HUES48 (cell line): ENCODE measurements around the gene SLC38A7.
"Not testable (repeated sequence)": the region's sequence is repeated elsewhere in the genome, so short reads cannot be mapped to it uniquely, and the experiment has no call there.

Source experiments
- H3K27ac ChIP-seq: one replicate; pipeline ENCODE4 v1.7.0; 2013; ENCODE audit warnings: low read depth, low read length, inconsistent platforms
- H3K27me3 ChIP-seq: 2 replicates; pipeline ENCODE4 v1.6.1; 2013; ENCODE audit warnings: mild to moderate bottlenecking, low read length; ENCODE audit not compliant: control insufficient read depth, insufficient read depth
- H3K36me3 ChIP-seq: 2 replicates; pipeline ENCODE4 v1.6.1; 2013; ENCODE audit warnings: low read length; ENCODE audit not compliant: control insufficient read depth, insufficient read depth
- H3K4me1 ChIP-seq: 2 replicates; pipeline ENCODE4 v1.6.1; 2013; ENCODE audit warnings: mild to moderate bottlenecking, low read length; ENCODE audit not compliant: control insufficient read depth, insufficient read depth
- H3K4me3 ChIP-seq: 2 replicates; pipeline ENCODE4 v1.5.1; 2013; ENCODE audit warnings: mild to moderate bottlenecking, low read depth, low read length
- H3K9ac ChIP-seq: 2 replicates; pipeline ENCODE4 v1.6.1; 2013; ENCODE audit warnings: mild to moderate bottlenecking, low read depth, low read length, moderate library complexity
- H3K9me3 ChIP-seq: 2 replicates; pipeline ENCODE4 v1.6.1; 2013; ENCODE audit warnings: low read length; ENCODE audit not compliant: control insufficient read depth, insufficient read depth

The SLC38A7 gene

GRCh38 chr16:58716468-58716867 is 31.9 kb upstream of the SLC38A7 start:
- Histone ChIP-seq H3K4me3 (no peak overlapping the region), H3K27me3 (no peaks in the 10 kb centered on the region), H3K9ac (no peak overlapping the region), H3K9me3 (no peaks in the 10 kb centered on the region), H3K4me1 (no peaks in the 10 kb centered on the region), H3K36me3 (peaks cover 97% of the 10 kb centered on the region), H3K27ac (no peak overlapping the region)

DNA sequence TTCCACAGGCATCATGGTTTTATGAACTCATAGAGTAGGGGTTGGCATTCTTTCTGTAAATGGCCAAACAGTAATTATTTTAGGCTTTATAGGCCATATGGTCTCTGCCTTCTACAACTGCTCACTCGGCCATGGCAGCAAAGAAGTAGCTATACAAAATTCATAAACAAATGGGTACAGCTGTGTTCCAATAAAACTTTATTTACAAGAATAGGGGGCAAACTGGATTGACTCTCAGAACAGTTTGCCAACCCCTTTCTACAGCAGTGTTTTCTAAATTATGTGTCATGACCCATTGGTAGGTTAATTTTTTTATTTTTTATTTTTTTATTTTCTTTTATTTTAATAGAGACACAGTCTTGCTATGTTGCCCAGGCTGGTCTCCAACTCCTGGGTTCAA is 29.2 kb upstream of the SLC38A7 start:
- Histone ChIP-seq H3K36me3 (peaks cover 92% of the 10 kb centered on the region), H3K4me1 (no peaks in the 10 kb centered on the region), H3K4me3 (no peak overlapping the region), H3K9ac (no peak overlapping the region), H3K27me3 (no peaks in the 10 kb centered on the region), H3K9me3 (no peaks in the 10 kb centered on the region), H3K27ac (no peak overlapping the region)

GRCh38 chr16:58709333-58709732 is 24.8 kb upstream of the SLC38A7 start:
- H3K36me3 ChIP-seq: peaks cover 76% of the 10 kb centered on the region
- H3K4me1 ChIP-seq: no peaks in the 10 kb centered on the region
- H3K27ac ChIP-seq: no peak overlapping the region

DNA sequence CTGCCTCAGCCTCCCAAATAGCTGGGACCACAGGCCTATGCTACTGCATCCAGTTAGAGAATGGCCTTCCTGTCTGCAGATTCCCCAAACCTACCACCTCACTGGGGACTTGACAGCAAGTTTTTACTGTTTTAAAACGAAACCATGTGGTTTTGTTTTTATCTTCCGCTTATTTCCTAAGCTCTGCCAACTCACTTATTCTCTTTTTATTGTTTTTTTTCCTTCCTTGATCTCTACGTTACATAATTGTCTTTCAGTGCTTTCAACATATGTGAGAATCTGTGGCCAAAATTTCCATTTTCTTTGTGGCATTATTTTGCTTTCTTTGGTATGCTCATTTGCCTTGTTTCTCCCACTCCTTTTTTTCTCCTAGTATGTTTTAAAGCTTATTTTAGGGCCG is 14.6 kb upstream of the SLC38A7 start:
- Histone ChIP-seq H3K36me3 (no peaks in the 10 kb centered on the region), H3K4me1 (no peaks in the 10 kb centered on the region), H3K9me3 (no peaks in the 10 kb centered on the region), H3K27me3 (no peaks in the 10 kb centered on the region), H3K9ac (no peak overlapping the region), H3K27ac (no peak overlapping the region), H3K4me3 (no peak overlapping the region)

More at GRCh38 chr16:58709333-58709732, 24.8 kb upstream of the SLC38A7 start:
- Histone ChIP-seq H3K27me3 (no peaks in the 10 kb centered on the region), H3K9me3 (no peaks in the 10 kb centered on the region), H3K9ac (no peak overlapping the region), H3K4me3 (no peak overlapping the region)

DNA sequence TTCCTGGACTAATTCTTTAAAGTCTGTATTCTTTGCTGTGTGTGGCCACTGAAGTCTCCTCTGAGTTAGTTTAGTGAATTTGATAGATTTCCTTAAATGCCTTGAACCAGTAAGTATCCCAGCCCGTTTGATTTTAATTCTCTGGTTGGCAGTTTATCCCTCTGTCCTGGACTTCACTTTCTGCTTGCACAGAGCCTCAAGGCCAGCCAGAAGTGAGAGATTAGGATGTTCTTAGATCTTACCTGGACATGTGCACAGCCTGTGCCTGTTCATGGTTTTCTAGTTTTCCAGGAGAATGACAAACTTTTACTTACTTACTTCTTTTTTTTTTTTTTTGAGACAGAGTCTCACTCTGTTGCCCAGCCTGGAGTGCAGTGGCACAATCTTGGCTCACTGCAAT is 10.8 kb upstream of the SLC38A7 start:
- no peaks in the 10 kb centered on the region for H3K4me1 ChIP-seq
- no peak overlapping the region for H3K9ac ChIP-seq
- H3K9me3 ChIP-seq: no peaks in the 10 kb centered on the region
- no peak overlapping the region for H3K4me3 ChIP-seq
- no peak overlapping the region for H3K27ac ChIP-seq
- no peaks in the 10 kb centered on the region for H3K27me3 ChIP-seq
- H3K36me3 ChIP-seq: no peaks in the 10 kb centered on the region

DNA sequence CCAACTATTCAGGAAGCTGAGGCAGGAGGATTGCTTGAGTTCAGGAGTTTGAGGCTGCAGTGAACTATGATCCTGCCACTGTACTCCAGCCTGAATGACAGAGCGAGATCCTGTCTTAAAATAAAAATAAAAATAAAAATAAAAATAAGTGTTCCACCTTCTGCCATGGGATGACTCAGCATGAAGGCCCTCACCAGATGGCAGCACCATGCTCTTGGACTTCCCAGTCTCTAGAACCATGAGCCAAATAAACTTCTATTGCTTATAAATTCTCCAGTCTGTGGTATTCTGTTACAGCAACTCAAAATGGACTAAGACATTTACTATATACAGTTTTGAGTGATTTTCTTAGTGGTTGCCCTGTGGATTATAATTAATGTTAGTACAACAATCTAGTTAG is 7.9 kb upstream of the SLC38A7 start:
- Histone ChIP-seq H3K9ac (no peak overlapping the region), H3K9me3 (no peaks in the 10 kb centered on the region), H3K27ac (no peak overlapping the region), H3K27me3 (no peaks in the 10 kb centered on the region), H3K36me3 (no peaks in the 10 kb centered on the region), H3K4me3 (no peak overlapping the region), H3K4me1 (no peaks in the 10 kb centered on the region)

DNA sequence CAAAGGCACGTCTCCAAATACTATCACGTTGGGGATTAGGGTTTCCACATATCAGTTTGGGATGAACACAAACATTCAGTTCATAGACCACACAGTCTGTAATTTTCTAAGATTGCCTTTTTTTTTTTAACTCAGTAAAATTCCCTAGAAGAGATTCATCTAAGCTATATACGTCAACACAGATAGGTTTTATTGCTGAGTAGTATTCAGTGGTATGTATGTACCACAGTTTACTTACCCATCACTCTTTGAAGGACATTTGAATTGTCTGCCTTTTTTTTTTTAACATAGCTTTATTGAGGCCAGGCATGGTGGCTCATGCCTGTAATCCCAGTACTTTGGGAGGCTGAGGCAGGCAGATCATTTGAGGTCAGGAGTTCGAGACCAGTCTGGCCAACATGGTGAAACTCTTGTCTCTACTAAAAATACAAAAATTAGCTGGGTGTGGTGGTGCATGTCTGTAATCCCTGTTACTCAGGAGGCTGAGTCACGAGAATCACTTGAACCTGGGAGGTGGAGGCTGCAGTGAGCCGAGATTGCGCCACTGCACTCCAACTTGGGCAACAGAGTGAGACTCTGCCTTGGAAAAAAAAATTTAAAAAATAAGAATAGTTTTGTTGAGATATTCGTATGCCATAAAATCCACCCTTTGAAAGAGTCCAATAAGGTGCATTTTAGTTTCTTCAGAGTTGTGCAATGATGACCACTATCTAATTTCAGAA is 2.6 kb upstream of the SLC38A7 start:
- H3K36me3 ChIP-seq, H3K4me1 ChIP-seq, H3K4me3 ChIP-seq, H3K9ac ChIP-seq, H3K27me3 ChIP-seq, H3K27ac ChIP-seq, H3K9me3 ChIP-seq: not testable (repeated sequence)

GRCh38 chr16:58685084-58685449 is 497 bp upstream of the SLC38A7 start:
- no peaks in the 10 kb centered on the region for H3K27me3 ChIP-seq
- H3K27ac ChIP-seq: no peak overlapping the region
- H3K4me3 ChIP-seq: no peak overlapping the region
- H3K36me3 ChIP-seq: peaks cover 6% of the 10 kb centered on the region; the same call in 1 of the 2 replicates
- no peaks in the 10 kb centered on the region for H3K9me3 ChIP-seq
- H3K4me1 ChIP-seq: no peaks in the 10 kb centered on the region
- no peak overlapping the region for H3K9ac ChIP-seq

GRCh38 chr16:58684001-58684353 is 593 bp downstream of the SLC38A7 start:
- no peak overlapping the region for H3K27ac ChIP-seq

GRCh38 chr16:58679763-58680162 is 4.8 kb downstream of the SLC38A7 start:
- peaks cover 47% of the 10 kb centered on the region for H3K36me3 ChIP-seq
- no peaks in the 10 kb centered on the region for H3K9me3 ChIP-seq
- H3K9ac ChIP-seq: no peak overlapping the region
- H3K4me1 ChIP-seq: no peaks in the 10 kb centered on the region
- no peak overlapping the region for H3K27ac ChIP-seq
- no peaks in the 10 kb centered on the region for H3K27me3 ChIP-seq
- H3K4me3 ChIP-seq: no peak overlapping the region

More at GRCh38 chr16:58684001-58684353, 593 bp downstream of the SLC38A7 start:
- peak overlapping the region; percentile 78 for H3K4me3 ChIP-seq
- no peaks in the 10 kb centered on the region for H3K4me1 ChIP-seq
- no peaks in the 10 kb centered on the region for H3K27me3 ChIP-seq
- H3K9ac ChIP-seq: peak overlapping the region; percentile 72
- H3K36me3 ChIP-seq: peaks cover 14% of the 10 kb centered on the region; the same call in 1 of the 2 replicates
- H3K9me3 ChIP-seq: no peaks in the 10 kb centered on the region

DNA sequence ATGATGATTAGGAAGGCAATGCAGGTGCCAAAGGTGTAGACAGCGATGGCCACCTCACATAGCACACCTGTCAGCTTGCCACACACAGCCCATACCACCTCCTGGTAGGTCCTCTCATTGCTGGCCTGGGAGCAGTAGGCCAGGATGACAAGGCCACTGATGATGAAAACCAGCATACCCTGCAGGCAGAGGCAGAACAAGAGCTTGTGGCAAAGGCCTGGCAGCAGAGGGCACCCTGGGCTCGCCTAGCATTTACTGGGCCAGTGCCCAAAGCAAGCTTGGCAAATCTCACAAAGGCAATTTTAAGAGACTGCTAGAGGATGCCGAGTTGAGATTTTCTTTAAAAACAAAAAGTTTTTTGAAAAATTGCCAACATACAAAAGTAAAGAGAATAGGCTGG is 5.9 kb downstream of the SLC38A7 start:
- H3K9me3 ChIP-seq: no peaks in the 10 kb centered on the region
- H3K27ac ChIP-seq: no peak overlapping the region
- no peak overlapping the region for H3K4me3 ChIP-seq
- peaks cover 53% of the 10 kb centered on the region for H3K36me3 ChIP-seq
- H3K9ac ChIP-seq: no peak overlapping the region
- no peaks in the 10 kb centered on the region for H3K4me1 ChIP-seq
- no peaks in the 10 kb centered on the region for H3K27me3 ChIP-seq
